Omental fat pad (tissue), 4 donors: ENCODE results near the gene CDH23. TPM values are rescaled to one million over a fixed set of nuclear protein-coding genes. Genes with fewer than 3 reads are reported as not detected.

Experiments used
- ATAC-seq: fragments of 150-250 bp; one replicate; pipeline ENCODE4 v1.9.1; 2016; ENCODE audit warnings: mild to moderate bottlenecking, moderate library complexity; ENCODE audit not compliant: low FRiP score
- DNase-seq: peaks from one replicate; pipeline ENCODE4 v3.0.0-alpha.2; 2019; ENCODE audit warnings: low spot score
- total RNA-seq, 4 donors: library from RNA; depleted of rRNA; stranded (reverse); fragments of >200 nt; gene quantifications; one replicate each; pipeline ENCODE4 v1.1.0, GENCODE V29; 2016
- TF ChIP-seq, protein P1 (sequence below), 3 donors: fragments of 450-650 bp; IDR thresholded peaks; one replicate each; pipeline ENCODE4 v1.5.1; 2016 to 2017; ENCODE audit warnings: antibody characterized with exemption in 3 of 3, mild to moderate bottlenecking in 3 of 3, moderate library complexity in 2 of 3

Gene CDH23
- total RNA-seq, 4 donors from 2014 or later: 25.3 to 41.9 (median 34.4) TPM

DNA sequence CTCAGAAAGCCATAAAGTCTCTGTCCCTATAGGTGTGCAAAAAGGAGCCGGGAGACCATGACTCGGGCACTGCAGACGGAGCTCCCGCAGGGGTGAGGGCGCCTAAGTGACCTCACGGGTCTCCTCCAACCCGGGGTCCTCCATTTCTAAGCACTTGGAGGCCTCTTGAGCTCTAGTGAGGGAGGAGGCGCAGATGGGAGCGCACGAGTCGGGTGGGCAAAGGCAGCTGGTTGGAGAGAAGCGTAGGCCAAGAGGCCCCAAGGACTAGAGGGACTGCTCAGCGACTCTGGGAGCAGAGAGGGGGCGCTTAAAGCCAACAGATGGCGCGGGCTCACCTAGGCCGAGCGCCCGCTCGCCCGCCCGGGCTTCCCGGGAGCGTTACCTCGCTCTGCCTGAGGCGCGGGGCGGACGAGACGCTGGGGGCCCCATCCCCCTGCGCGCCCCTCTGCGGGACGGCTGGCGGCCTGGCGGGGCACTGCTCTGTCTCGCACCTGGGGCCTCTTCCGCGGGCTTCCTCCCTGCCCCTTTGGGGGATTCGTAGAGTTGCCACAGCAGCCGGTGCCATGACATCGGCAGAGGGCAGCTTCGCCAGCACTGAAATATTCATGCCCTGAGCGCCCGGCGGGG is 523 bp upstream of the CDH23 start:
- DNase-seq (no peak), ATAC-seq (peak; percentile 74)
- TF ChIP-seq, protein P1, sequence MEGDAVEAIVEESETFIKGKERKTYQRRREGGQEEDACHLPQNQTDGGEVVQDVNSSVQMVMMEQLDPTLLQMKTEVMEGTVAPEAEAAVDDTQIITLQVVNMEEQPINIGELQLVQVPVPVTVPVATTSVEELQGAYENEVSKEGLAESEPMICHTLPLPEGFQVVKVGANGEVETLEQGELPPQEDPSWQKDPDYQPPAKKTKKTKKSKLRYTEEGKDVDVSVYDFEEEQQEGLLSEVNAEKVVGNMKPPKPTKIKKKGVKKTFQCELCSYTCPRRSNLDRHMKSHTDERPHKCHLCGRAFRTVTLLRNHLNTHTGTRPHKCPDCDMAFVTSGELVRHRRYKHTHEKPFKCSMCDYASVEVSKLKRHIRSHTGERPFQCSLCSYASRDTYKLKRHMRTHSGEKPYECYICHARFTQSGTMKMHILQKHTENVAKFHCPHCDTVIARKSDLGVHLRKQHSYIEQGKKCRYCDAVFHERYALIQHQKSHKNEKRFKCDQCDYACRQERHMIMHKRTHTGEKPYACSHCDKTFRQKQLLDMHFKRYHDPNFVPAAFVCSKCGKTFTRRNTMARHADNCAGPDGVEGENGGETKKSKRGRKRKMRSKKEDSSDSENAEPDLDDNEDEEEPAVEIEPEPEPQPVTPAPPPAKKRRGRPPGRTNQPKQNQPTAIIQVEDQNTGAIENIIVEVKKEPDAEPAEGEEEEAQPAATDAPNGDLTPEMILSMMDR (IDR thresholded peaks at IDR 0.05): no peak

DNA sequence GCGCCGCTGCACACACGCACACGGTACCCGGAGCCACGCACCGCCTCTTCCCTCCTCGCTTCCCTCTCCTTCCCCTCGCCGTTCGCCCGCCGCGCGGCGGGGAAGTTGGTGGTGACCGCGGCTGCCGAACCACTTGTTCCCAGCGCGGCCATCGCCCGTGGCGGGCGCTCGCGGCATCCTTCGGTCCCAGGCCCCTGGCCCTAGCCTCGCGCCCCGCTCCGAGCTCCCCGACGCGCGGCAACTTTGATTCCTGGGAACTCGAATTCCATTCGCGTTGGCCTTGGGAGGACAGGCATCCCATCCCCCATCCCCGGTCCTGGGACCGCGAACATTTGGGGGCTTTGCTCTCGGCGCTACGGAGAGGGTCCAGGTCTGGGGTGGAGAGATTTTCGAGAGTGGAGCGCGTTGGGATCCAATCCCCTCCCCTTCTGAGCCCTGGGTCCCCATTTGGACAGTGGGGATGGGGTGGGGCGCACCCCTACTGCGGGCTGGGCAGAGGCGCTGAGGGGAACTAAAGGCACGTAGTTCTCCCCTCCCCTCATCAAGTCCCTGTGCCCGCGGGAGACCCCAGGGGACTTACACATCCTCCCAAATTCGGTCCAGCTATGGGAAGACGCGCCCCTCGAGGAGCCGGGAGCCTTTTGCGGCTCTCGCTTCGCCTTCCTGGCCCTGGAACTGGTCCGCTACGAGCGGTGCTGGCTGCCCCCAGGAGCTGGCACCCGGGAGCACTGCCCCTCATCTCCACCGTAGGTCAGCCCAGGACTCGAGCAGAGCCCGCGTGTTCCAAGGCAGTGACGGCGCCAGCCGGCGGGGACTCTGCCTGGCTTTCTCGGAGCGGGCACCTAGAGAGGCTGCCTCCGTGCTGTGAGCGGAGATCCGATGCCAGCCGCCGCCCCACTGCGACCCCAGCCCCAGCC is 834 bp downstream of the CDH23 start:
- TF ChIP-seq, protein P1 (IDR thresholded peaks at IDR 0.05): no peak
- ATAC-seq: no peak
- no peak for DNase-seq

DNA sequence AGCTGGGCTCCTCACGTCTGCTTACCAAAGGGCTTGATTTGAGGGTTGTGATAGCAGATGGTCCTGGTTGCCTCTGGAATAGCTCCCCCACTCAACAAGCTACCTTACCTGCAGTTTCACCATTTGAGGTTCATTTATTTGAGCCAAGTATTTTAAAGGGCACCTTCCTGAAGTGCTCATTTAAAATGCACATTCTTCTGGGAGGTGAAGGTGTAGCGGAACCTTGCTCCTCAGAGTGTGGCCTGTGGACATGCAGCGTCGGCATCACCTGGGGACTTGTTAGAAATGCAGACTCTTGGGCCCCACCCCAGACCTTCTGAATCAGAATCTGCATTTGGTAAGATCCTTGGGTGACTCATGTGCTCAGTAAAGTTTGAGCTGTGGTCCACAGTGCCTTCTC is 2.3 kb downstream of the CDH23 start:
- ATAC-seq (no peak), DNase-seq (no peak)
- TF ChIP-seq, protein P1 (IDR thresholded peaks at IDR 0.05): no peak

DNA sequence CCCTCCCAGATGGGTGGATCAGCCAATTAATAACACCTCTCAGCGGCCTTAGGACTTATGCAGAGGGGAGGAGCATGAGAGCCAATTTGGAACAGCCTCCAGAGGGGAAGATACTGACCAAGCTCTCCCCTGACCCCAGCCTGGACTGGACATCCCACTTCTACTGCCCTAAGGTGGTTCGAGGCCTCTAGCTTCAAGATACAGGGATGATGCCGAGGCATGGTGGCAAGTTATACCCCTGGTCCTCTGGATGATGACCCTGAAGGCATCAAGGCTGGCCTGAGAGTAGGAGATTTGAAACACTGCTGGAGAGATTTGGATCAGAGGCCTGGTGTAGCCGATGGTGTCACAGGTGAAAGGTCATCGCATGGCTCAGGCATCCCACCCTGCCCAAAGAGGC is 3.2 kb downstream of the CDH23 start:
- TF ChIP-seq, protein P1 (IDR thresholded peaks at IDR 0.05): no peak
- ATAC-seq (no peak), DNase-seq (no peak)

DNA sequence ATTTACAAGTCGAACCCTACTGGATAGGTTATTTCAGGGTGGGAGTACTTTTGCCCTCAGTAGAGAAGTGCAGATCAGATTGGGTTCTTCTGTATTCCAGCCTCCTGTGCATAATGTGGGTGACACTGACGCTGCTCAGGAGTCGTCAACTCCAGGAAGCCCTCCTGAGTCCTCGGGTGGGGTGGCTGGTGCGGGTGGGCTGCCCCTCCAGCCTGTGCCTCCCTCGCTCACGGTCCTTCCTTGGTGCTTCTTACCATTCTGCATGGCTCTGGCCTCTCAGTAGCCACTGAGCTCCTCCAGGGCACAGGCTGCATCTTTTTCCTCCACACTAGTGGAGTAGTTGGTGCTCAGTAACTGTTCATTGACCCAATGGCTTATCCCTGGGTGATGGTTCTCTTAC is 4.3 kb downstream of the CDH23 start:
- DNase-seq: no peak
- TF ChIP-seq, protein P1 (IDR thresholded peaks at IDR 0.05): no peak
- no peak for ATAC-seq

DNA sequence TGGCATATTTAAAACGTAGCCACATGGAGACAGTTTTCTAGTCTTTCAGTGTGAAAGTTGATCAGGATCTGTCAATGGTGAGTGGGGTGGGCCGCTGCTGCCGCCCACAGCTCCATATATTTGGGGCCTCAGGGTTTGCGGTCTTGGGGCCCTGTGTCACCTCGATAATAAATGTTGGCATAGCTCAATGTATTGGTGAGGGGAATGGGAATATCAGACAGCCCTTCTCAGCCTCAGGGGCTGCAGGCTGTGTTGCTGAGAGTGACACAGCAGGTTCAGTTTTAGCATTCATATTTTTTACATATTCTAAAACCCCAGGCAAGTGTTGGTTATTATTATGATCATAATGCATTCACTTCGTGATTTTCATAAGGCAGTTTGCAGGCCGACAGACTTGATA is 5.3 kb downstream of the CDH23 start:
- TF ChIP-seq, protein P1 (IDR thresholded peaks at IDR 0.05): no peak
- ATAC-seq (no peak), DNase-seq (no peak)
